HG03520 (cell line): Measurements from ENCODE around the gene ZNF516.
"Not testable (repeated sequence)": the region's sequence is repeated elsewhere in the genome, so short reads cannot be mapped to it uniquely, and the experiment has no call there.

Experiments
- ATAC-seq: cut with Tn5 transposase; IDR thresholded peaks from one replicate; pipeline ENCODE4 v1.9.1; 2021; ENCODE audit warnings: mild to moderate bottlenecking, moderate library complexity; ENCODE audit not compliant: unreplicated experiment

Gene ZNF516

DNA sequence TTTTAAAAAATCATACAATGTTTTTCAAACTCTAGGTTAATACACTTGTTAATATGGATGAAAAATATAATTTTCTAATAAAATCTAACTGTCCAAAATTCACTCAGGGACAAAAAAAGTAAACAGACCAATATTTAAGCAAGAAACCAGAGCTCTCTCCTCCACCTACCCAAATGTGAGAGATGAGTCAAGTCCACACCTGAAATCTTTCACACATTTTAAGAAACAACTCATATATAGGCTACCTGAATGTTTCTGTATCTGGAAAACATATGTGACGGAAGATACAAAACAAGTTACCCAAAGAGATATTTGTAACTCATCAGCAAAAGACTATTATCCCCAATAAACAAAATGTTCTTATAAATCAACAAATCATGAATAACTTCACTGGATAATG lies 20.2 kb downstream of the ZNF516 start:
- ATAC-seq: no peak

DNA sequence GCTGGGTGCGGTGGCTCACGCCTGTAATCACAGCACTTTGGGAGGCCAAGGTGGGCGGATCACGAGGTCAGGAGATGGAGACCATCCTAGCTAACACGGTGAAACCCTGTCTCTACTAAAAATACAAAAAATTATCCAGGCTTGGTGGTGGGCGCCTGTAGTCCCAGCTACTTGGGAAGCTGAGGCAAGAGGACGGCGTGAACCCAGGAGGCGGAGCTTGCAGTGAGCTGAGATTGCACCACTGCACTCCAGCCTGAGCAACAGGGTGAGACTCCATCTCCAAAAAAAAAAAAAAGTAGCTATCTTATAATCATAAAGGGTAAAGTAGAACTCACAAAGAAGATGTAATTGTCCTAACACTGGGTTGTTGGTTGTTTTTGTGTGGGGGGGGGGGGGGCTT lies 21.5 kb downstream of the ZNF516 start:
- not testable (repeated sequence) for ATAC-seq

DNA sequence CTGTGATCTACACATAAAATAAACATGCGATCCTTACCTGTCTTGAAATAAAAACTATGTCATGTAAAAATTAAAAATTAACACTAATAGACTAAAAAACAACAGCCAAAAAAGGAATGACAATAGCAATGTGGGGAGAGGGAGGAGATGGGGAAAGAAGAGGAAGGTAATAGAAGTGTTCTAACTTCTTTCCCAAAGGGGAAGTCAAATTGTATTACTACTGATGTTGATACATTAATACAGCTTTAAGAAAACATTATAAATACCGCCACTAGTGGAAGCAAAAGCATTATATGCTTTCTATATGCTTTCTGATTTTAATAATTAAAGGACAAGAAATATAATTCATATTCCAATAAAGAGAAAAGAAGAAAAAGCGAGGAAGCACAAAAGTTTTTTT lies 22.2 kb downstream of the ZNF516 start:
- ATAC-seq: no peak

DNA sequence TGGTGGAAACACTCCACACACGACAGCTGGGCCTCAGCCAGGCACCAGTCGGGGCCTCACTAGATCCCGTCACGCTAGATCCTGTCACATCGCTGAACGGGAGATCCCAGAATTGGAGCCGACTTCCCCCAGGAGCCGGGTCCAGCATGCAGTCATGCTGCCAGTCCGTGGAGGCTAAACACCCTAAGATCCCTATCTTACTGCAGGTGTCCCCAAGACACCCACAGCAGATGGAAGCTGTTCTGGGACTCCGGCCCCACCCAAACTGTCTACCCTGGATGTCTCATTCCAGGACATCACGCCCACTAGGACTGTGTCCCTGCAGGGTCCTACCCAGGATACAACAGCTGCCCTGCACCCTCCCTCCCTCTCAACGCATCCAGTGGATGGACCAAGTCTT lies 23.4 kb downstream of the ZNF516 start:
- no peak for ATAC-seq

DNA sequence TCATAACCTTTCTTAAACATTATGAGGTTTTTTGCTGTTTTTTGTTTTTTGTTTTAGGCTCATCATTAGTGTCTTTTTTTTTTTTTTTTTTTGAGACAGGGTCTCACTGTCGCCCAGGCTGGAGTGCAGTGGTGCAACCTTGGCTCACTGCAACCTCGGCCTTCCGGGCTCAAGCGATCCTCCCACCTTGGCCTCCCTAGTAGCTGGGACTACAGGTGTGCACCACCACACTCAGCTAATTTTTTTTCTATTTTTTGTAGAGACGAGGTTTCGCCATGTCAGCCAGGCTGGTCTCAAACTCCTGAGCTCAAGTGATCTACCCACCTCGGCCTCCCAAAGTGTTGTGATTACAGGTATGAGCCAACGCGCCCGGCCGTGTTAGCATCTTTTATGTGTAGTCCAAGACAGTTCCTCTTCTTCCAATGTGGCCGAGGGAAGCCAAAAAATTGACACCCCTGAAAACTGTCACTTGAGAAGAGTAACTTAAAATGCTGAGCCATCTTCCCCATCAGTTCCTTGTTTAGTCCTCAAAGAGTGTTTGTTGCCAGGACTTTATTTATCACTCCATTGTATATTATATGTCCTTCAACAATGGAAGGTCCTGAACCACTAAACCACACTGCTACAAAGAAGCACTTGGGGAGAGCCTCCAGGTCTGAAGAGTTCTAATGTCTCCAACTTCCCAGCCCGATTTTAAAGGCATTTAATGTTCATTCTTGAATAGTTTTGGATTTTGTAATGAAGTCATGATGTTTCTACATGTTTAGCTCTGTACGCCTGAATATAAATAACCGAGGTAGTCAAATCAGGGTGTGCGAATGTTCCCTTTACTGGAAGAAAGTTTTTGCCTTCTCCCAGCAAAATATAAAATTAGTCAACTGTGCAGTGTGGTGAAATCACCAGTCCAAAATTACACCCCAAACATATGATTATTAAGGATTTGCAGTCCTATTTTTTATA lies 26.4 kb downstream of the ZNF516 start:
- ATAC-seq: no peak

DNA sequence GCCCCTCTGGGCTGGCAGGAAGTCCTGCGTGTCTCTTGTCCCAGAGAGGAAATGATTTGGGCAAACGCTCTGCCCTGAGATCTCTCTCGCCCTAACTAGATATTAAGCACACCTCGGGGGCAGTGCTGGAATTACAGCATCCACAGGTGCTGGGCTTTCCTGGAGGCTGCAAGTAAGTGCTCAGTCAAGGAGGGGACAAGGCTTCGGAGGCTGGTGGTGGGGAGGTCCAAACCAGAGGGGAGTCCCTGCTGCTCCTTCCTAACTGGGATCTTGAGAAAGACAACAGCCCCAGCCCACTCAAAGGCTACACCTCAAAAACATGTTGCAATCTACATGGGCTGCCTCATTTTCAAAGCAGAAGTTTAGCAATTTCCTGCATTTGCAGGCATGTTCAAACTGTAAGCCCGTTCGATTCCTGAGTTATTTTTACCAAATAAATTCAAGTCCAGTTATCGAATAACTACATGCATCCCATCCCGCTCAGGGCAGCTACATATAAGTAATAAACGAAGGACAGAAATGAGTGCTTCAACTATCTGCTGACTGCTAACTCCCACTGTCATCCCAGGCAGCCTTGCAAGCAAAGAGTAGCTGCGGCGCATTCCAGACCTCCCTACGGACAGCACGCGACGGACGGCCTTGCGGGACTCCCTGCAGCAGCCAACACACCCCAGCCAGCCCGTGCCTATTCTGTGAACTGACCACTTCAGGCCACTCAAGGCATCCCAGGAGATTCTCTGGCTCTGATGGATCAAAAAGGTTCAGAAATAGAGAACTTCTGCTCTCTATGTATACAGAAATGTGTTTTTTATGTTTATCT lies 27.5 kb downstream of the ZNF516 start:
- ATAC-seq: no peak

DNA sequence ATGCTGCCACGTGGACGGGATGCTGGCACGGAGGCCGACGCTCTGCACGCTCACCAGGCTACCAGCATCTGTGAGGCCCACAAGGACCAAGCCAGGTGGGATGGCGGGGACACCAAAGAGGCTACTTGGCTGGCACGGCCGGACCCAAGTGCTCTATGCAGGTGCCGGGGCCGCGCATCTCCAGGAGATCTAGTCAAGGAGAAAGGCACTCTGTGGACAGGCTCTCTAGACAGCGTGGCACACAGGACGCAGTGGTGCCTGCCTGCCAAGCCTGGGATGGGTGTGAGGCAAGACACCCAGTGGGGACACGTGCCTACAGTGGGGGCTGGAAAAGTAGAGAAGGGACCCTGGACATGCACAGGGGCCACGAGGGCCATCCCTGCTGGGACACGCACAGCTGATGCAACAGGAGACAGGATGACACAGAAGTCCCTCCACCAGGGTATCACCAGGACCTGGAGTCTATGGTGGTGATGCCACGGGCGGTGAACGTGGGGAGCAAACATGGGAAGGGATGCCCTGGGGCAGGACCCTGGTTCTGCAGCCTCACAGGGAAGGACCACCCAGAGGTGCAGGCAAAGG lies 28.5 kb downstream of the ZNF516 start:
- no peak for ATAC-seq

DNA sequence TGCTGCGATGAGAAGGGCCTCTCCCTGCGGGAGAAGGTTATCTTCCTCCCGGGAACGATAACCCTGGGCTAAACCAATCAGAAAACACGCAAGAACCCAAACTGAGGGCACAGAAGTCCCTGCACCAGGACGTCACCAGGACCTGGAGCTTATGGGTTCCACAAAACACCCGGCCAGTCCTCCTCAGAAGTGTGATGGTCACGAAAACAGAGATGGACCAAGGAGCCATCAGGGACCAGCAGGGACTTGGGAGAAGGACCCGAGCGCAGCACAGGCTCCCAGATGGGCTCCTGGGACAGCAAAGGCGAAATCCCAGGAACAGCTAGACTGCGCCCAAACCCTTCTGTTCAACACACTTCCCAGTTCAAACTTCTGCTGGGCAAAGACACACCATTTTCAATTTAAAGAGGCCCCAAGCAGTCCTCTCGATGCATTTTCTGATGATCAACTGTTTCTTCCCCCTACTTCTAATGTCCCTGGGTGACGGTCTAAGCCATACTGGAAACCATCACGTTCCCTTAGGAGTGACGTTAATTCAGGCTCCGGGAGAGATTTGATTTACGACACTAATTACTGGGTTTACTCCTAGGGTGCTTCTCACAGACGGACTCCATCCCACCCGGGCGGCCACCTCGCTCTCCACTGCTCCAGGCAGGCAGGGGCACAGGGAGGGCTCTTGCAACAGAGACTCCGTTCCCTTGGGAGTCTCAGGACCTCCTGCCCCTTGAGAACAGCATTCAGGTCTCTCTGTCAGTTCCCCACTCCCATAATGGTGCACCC lies 29.2 kb downstream of the ZNF516 start:
- no peak for ATAC-seq

DNA sequence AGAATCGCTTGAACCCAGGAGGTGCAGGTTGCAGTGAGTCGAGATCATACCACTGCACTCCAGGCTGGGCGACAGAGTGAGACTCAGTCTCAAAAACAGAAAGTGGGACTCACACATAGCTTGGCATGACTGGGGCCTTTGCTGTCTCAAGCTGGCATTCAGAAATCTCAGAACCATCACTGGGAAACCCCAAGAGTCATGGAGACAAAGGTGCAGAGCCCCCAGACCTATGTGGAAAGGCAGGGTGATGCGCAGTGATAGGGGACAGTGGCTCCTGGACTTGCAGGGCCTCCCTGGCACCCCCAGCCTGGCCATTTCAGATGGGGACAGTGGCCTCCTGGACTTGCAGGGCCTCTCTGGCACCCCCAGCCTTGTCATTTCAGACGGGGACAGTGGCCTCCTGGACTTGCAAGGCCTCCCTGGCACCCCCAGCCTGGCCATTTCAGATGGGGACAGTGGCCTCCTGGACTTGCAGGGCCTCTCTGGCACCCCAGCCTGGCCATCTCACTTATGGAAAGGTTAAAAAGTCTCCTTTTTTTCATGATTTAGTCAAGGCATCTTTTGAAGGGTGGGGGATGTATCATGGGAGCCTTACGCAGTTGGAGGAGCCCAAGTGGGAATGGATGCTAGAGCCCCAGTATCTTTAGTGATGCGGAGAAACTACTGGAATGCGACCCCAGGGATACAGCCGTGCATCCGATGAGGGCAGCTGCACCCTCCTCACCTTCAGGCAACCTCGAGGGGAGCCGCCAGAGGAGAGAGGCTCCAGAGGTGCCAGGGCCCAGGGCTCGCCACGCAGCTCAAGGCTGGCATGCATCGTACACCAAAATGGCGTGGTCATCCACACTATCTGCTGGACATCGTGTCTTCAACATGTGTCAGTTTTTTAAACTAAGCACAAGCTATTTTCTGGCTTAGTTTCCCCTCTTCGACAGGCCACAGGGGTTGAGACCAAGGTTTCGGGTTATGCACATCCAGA lies 30.5 kb downstream of the ZNF516 start:
- no peak for ATAC-seq

DNA sequence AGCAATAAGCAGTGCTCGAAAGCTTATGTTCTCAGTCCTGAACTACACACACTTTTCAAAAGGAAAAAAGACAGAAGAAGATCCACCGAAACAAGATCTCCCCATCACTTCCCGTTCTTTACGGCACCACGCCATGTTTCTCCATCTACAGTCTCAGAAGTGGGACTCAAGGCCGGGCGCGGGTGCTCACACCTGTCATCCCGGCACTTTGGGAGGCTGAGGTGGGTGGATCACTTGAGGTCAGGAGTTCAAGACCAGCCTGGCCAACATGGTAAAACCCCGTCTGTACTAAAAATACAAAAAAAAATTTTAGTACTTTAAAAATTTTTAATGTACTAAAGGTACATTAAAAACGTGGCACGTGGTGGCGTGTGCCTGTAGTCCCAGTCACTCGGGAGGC lies 31.2 kb downstream of the ZNF516 start:
- no peak for ATAC-seq

DNA sequence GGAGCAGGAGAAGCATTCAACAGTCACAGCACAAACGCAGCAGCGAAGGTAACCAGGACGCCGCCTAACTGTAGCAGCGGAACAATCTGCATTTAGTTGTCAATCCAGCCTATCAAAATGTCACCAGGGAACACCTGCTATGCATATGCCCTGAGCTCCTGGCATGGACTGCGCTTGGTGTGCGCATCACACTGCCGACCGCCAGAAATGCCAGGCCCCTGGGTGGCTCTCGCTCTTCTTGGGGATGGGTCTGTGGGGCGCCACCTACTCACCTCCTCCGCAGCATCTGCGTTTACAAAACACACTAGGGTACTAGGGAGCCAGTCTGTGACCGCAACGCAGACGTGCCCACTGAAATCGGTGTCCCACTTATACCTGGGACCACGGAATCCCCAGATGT lies 31.7 kb downstream of the ZNF516 start:
- no peak for ATAC-seq

DNA sequence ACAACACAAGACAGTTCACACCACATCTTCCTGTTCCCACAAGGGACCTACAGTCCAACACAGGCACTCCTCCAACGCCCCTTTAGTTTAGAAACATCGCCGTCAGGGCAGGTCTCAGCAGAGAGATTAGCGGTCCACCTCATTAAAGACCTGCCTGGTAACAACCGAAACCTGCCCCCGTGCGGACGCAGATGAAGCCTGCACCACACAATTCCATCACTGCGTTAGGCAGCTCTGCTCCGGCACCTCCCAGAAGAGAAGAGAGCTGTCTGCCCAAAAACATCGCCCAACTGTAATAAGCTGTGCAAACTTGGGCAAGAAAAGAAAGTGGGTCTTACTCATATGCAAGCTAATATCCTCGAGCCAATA lies 32.7 kb downstream of the ZNF516 start:
- no peak for ATAC-seq

DNA sequence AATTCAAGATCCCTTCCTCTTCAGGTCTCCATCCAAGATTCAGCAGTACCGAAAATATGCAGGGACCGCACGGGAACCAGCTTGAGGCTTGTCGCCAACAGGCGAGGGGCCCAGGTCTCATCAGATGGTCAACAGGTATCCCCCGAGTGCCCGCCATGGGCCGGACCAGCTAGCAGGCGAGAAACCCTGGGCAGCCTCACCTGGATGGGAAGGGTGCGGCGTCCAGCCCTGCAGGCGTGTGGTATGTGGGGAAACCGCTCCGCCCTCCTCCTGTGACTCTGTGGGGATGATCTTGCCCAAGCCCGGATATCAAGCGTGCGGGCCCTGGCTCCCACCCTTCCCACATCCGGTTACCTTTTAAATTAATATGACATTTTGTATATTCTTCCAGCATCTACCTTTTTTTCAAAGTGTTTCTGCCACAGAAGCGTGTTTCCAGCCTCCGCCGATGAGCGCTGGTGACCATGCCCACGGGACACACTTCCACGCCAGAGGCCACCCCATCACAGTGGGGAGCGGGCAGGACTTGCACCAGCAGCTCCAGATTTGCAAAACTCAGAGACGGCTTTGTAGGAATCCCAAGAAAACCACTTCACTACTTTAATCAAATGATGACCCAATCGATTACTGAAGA lies 33.2 kb downstream of the ZNF516 start:
- ATAC-seq: no peak

DNA sequence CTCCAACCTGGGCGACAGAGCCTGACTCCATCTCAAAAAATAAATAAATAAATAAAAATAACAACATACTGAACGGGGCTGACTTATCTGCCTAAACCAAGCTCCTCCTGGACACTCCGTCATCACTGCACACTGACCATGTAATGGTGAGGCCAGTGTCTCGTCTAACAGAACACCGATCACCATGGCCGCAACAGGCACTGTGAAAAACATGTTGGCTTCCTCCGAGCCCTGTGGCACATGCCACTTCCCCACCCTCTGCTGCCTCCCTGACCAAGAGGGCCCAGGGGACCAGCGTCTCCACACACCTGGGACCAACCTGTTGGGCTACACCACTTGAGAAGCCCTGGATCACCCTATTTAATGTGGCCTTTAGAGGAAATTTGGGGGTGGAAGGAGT lies 33.9 kb downstream of the ZNF516 start:
- no peak for ATAC-seq

DNA sequence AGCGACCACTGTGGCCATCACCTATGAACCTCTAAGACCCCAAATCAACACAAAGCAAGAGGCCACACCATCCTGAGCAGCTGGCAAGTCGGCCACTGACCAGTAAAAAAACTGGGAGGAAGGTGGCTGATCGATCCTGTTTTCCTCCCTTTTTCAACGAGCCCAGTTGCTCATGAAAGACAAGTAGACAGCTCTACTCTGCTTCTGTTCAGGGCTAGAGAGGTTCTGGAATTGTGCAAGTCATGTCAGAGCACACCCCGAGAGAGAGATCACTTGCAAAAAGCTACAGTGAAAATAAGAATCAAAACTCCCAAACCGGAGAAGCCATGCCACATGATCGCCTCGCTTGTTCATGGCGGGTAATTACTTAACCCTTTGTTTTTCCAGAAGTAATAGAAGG lies 34.6 kb downstream of the ZNF516 start:
- ATAC-seq: no peak

DNA sequence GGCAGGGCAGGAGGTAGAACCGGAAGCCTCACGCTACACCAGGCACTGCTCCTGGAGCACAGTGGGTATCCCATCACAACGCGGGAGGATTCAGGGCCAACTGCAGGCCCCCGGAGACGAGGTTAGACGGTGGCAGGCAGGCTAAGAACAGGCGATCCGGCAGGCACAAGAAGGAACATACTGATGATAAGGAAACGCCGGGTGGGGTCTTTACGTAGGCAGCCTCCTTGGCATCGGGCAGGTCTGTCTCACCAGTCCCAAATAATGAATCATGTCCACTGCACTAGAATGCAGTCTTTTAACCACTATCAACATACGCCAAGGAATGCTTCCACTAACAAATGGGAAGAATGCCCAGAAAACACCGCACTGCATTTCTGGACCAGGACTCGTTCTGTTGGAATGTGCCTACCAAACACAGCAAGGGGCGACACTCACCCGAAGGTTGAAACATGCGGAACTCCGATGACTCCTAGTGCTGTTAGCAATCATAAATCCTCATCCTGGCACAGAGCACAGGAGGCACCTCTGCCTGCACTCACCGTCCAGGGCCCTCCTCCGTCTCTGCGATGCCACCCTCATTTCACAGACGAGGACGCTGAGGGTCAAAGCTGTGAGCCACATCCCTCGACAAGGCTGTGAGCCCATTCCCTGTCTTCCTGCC lies 35.2 kb downstream of the ZNF516 start:
- ATAC-seq: no peak

DNA sequence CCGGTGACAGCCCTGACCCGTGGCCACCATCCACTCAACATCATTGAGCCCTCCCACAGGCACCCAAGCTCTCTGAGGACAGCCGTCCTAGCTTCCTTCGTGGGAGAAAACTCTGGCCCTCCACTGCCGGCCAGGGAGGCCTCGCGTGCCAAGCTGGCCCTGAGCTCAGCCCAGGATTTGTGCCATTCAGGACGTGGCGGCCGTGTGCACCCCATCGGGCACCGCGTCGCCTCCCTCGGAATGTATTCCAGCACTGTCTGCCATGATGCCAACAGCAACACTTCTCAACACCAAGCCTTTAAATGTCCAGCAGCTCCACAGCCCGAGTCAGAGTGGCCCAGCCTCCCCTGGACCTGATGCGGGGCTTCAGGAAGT lies 35.7 kb downstream of the ZNF516 start:
- no peak for ATAC-seq

DNA sequence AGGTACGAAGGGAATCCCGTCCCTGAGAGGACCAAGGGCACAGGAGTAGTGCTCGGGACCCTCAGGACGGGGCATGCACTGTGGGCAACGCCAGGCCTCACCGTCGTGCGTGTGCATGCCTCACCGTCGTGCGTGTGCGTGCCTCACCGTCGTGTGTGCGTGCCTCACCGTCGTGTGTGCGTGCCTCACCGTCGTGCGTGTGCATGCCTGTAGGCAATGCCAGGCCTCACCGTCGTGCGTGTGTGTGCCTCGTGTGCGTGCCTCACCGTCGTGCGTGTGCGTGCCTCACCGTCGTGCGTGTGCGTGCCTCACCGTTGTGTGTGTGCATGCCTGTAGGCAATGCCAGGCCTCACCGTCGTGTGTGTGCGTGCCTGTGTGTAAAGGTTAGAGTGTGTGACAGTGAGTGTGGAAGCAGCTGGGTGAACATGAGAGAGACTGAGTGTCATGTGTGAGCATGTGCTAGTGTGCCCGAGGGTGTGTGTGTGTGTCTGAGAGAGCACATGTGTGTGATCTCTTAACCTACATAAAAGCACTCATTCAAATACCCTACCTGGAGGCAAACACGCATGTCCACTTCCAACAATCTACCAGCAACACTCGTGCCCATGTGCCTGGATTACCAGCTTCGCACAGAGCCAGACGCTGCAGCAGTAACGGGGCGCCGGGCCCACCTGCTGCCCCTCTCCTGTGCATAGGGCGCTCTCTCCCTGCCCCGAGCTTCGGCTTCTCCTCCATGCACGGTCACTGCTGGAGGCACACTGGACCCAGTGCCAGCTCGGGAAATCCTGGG lies 36.3 kb downstream of the ZNF516 start:
- ATAC-seq: no peak
